OCI-M1 (cell line): ENCODE results near the gene ANGPTL8.
A peak's percentile ranks its signal among the peaks of the same experiment; 100 is the strongest.

ENCODE experiments used
- DNase-seq: peaks from one replicate; lab custom pipeline; 2025; lab: John Stamatoyannopoulos, UW

Gene ANGPTL8

DNA sequence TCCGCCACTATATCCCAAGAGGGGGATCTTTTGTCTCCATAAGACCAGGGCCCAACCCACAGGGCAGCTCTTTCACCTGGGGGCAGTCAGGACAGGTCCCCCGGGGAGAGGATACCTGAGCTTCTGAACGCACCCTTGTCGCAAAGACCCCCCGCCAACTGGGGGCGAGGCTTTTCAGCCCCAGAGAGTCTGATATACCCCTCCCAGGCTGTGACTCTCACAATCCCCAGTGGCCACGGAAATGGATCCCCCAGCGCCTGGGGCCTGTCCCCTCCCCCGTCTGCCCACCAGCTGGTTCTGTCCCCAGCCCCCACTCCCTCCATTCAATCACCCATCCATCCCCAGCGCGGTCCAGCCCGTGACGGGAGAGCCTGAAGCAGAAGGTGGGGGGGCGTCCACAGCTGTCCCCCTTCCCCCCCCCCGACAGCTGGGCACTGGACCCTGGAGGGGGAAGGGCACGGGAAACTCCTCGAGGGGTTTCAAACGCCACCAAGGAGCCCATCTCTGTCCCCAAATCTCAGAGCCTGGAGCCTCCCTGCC lies 22.1 kb downstream of the ANGPTL8 start:
- DNase-seq, result no peak

- peak; percentile 75 for DNase-seq
Observed at GRCh38 chr19:11261971-11262839, 22.8 kb downstream of the ANGPTL8 start, which contains the start of gene DOCK6. DOCK6 (minus strand) TSS chr19:11262524; CDS start chr19:11262440, 84 bp downstream.

GRCh38 chr19:11263726-11264125 lies 24.3 kb downstream of the ANGPTL8 start:
- DNase-seq, result no peak

- DNase-seq, result no peak
Observed at GRCh38 chr19:11264452-11265176, 25.2 kb downstream of the ANGPTL8 start.

DNA sequence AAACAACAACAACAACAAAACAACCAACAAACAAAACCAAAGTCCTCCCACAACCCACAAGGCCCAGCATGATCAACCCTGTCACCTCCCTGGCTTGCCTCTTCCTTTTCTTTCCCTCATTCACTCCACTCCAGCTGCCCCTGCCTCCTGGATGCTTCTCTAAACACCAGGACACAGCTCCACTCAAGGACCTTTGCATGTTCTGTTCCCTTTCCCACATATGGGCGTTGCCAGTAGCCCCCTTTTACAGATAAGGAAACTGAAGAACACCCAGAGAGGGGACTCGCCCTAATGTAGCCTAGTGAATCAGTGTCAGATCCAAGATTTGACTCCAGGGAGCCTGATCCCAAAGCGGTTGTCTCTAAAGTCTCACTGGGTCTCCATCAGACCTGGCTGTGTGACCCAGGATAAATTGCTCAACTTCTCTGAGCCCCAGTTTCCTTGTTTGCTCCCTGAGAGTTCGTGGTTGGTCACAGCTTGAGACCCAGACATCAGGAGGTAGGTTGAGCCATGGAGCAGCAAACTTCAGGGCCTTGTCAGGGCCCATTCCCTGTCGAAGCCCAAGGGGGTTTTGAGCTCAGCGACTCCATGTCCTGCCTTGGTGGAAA lies 25.9 kb downstream of the ANGPTL8 start:
- no peak for DNase-seq

DNA sequence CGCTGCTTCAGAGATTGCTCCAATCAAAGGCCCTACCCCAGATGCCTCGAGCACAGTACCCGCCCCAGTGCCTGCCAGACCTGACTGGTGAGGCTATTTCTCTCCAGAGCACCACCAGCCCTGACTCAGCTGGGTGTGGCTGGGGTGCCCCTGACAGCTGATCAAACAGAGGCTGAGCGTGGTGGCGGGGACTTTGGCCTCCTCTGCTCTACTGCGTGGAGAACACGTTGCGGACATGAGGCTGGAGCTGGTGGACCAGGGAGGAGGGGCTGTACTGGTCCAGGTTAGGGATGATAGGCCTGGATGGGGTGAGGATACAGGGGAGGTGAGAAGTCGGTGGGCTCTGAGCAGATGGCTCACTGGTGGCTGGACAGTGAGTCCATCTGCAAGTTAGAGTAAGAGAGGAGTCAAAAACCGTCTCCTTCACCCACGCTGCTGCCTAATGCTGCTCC lies 26.4 kb downstream of the ANGPTL8 start:
- DNase-seq, result no peak

DNA sequence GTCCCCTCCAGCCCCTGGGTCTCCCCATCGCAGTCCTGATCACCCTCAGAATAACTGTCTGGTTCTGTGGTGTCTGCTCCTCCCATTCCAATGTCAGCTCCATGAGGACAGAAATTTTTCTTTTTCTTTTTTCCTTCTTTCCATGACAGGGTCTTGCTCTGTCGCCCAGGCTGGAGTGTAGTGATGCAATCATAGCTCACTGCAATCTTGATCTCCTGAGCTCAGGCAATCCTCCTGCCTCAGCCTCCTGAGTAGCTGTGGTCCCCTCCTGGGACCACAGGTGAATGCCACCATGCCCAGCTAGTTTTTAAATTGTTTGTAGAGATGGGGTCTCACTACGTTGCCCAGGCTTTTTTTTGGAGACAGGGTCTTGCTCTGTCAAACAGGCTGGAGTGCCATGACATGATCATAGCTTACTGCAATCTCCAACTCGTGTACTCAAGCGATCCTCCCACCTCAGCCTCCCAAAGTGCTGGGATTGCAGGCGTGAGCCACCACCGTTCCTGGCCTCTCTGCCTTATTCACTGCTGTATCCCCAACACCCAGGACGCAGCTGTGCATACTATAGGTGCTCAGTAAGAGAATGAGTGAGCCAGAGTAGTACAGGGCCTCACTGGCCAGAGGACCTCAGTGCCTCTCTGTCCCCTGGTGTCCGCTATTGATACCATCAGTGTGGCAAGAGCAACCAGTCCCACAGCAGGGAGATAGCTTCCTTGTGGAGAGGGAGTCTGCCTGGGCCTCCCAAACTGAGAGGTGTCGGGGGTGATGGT lies 28.1 kb downstream of the ANGPTL8 start:
- DNase-seq, result no peak

DNA sequence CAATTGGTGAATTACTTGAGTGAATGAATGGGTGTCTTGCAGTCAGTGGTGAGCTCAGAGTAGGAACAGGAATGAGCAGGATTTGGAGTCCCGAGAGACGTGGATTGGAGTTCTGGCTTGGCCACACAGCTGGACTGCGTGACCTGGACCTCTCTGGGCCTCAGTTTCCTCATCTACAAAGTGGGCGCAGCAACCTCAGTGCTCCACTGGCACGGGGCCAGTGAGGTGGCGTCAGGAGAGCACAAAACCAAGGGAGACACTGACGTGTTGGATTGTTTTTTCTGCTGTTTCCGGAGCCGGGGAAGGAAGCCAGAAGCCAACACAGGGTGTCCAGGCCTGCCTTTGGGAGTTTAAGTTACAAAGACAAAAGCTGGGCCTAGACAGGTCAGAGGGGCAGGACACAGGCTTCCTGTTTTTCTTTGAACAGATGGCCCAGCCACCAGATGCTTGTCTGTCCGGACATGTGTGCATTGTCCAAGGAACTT lies 29.4 kb downstream of the ANGPTL8 start:
- DNase-seq, result peak; percentile 60

DNA sequence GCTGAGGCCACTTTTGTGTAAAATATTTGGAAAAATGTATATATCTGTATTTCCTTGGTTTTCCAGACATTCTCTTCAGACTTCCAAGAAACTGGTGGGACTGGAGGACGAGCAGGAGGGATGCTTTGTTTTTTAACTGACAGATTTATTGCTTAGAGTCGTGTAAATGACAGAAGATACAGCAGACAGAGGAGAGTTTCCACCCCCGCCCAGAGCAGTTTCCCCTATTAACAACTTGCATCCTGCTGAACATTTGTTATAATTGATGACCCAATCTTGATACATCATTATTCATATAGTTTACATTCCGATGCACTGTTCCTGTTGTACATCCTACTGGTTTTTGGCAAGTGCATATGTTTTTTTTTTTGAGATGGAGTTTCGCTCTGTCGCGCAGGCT lies 30.0 kb downstream of the ANGPTL8 start:
- DNase-seq, result no peak

DNA sequence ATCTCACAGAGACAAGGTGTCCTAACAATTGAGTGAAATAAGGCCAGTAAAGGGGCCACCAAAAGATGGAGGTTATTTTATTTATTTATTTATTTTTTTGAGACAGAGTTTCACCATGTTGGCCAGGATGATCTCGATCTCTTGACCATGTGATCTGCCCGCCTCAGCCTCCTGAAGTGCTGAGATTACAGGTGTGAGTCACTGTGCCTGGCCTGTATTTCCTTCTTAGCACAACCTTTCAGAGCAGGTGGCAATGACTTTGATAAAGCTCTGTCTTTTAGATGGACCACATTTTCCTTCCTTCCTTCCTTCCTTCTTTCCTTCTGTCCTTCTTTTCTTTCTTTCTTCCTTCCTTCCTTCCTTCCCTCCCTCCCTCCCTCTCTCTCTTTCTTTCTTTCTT lies 33.9 kb downstream of the ANGPTL8 start:
- DNase-seq, result no peak

DNA sequence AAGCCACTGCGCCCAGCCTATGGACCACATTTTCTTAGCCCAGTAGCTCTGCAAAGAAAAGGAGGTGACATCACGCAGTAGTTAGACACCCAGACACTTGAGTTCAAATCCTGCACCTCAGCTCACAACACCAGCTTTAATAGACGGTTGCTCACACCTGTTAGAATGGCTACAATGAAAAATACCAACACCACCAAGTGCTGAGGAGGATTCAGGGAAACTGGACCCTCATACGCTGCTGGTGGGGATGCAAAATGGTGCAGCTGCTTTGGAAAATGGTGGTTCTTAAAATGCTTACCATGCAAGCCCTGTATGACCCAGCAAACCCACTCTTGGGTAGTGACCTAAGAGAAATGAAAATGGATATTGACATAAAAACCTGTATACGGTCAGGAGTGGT lies 34.6 kb downstream of the ANGPTL8 start:
- no peak for DNase-seq

- DNase-seq, result no peak
Observed at GRCh38 chr19:11274533-11275086, 35.2 kb downstream of the ANGPTL8 start.

DNA sequence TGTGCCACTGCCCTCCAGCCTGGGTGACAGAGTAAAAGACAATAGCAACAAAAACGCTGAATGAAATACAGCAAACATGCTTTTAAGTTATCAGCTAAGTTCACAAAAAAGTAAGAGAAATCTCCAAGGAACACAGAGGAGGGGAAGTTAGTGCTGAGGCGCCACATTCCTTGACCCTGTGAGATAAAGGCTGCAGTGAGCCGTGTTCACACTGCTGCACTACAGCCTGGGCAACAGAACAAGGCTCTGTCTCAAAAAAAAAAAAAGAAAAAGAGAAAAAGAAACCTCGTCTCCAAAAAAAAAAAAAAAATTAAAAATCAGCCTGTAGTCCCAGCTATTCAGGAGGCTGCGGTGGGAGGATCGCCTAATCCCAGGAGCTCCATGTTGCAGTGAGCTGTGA lies 39.3 kb downstream of the ANGPTL8 start:
- DNase-seq, result no peak

DNA sequence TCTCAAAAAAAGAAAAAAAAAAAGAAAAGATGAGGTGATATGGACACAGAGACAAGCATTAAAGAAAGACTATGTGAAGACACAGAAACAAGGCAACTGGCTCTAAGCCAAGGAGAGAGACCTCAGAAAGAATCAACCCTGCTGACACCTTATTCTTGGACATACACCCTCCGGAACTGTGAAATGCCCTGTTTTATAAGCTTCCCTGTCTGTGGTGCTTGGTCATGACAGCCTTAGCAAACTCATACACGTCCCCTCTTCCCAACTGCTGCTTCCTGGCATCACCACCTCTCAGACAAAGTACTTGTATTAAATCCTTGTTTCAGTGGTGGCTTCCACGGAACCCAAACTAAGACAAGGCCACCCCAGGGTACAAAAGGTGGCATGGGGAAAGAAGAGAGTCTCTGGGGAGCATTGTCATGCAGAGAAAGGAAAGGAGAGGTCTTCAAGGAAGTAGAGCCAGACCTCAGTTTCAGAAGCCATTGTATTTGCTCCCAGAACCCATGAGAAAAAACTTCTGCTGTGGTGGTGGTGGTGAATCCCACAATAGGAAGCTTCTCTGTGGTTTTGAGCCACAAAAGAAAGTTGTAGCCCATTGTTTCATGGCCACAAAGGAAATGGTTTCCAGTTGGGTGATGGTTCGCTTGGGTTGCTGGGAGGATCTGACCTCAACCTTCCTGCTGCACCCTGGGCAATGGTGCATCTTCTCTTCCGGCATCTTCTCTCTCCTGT lies 40.3 kb downstream of the ANGPTL8 start:
- peak; percentile 90 for DNase-seq

DNA sequence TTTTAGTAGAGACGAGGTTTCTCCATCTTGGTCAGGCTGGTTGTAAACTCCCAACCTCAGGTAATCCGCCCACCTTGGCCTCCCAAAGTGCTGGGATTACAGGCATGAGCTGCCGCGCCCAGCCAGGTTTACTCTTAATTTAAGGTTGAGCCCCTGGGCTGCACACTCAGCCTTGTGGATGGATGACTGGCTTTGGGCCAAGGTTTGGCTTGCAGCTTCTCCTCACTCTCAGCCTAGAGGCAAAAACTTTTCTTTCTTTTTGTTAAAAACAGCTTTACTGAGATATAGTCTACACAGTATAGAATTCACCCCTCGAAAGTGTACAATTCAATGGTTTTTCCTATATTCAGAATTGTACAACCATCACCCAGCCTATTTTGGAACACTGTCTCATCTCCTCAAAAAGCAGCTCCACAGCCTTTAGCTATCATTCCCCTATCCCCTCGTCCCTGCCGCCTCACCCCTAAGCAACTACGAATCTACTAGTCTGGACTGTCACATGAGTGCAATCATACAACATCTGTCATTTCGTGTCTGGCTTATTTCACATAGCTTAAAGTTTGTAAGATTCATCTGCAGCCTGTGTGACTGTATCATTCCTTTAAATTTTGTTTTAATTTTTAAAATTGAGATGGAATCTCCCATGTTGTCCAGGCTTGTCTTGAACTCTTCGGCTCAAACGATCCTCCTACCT lies 42.1 kb downstream of the ANGPTL8 start:
- no peak for DNase-seq

DNA sequence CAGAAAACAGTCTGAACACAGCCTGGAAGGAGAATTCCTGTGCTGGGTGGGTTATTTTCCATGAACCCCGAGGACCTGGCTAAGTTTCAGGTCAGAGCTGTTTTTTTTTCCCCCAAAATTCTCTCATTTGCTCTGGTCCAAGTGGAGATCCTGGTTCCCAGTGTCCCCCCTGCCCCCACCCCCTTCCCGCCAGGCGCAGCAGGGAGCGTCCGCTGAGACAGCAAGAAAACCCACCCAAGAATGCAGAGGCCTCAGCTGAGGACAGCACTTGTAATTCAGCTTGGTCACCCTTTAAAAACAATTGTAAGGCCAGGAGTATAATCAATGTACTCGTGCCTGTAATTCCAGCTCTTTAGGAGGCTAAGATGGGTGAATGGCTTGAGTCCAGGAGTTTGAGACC lies 45.1 kb downstream of the ANGPTL8 start:
- no peak for DNase-seq

GRCh38 chr19:11286312-11286974 lies 47.0 kb downstream of the ANGPTL8 start:
- DNase-seq, result no peak

DNA sequence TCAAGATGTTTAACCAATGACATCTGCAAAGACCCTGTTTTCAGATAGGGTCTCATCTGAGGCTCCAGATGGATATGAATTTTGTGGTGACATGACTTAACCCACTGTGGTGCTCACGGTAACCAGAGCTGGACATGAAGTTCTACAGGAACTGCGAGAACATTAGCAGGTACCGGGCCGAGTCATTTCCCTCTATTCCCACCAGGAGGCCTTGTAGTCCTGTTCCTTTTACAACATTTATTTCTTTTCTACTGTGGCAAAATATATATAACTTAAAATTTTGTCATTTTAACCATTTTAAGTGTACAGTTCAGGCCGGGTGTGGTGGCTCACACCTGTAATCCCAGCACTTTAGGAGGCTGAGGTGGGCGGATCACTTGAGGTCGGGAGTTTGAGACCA lies 48.9 kb downstream of the ANGPTL8 start:
- DNase-seq, result peak; percentile 76

DNA sequence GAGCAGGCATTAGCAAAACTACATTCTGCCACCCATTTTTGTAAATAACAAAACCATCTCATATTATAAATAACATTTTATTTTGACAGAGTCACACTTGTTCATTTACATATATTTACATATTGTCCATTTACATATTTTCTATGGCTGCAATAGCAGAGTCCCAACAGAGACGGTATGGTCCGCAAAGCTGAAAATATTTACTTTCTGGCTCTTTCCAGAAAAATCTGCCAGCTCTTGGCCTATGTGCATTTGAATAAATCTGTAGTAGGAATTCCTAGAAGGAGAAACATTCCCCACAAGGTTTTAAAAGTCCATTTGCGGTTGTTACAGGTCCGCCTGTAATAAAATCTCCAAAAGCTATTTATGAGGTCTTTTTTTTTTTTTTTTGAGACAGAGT lies 50.8 kb downstream of the ANGPTL8 start:
- no peak for DNase-seq
